Vagina (tissue), 2 donors: Measurements from ENCODE around the gene TNS3. TPM values are rescaled to one million over a fixed set of nuclear protein-coding genes. Genes with fewer than 3 reads are reported as not detected.

ENCODE experiments used
- DNase-seq, 2 donors: peaks; one replicate each; pipeline ENCODE4 v3.0.0-alpha.2; 2017; ENCODE audit errors: extremely low spot score in 2 of 2
- H3K27ac ChIP-seq: fragments of 200-600 bp; sonication (generic); one replicate; pipeline ENCODE4 v1.5.1; 2019
- H3K27me3 ChIP-seq: fragments of 200-600 bp; sonication (generic); one replicate; pipeline ENCODE4 v1.5.1; 2019
- H3K36me3 ChIP-seq, 2 donors: fragments of 200-600 bp; sonication (generic); one replicate each; pipeline ENCODE4 v1.5.1; 2017 to 2019
- H3K4me1 ChIP-seq: fragments of 200-600 bp; sonication (generic); one replicate; pipeline ENCODE4 v1.5.1; 2019
- H3K4me3 ChIP-seq, 2 donors: fragments of 200-600 bp; sonication (generic); 1 replicate in 1 of 2; 2 replicates in 1 of 2; pipeline ENCODE4 v1.5.1; 2016 to 2019
- H3K9me3 ChIP-seq: fragments of 200-600 bp; sonication (generic); one replicate; pipeline ENCODE4 v1.5.1; 2019
- POLR2A ChIP-seq, 2 donors: fragments of 450-650 bp; IDR thresholded peaks; one replicate each; pipeline ENCODE4 v1.6.1; 2017; ENCODE audit warnings: antibody characterized with exemption in 2 of 2, mild to moderate bottlenecking in 2 of 2, moderate library complexity in 2 of 2
- POLR2AphosphoS5 ChIP-seq, 2 donors: sonication (generic); formaldehyde crosslinking; IDR thresholded peaks; one replicate each; pipeline ENCODE4 v1.9.0; 2017; ENCODE audit warnings: antibody characterized with exemption in 2 of 2, mild to moderate bottlenecking in 2 of 2, low read depth in 1 of 2; ENCODE audit not compliant: insufficient read depth in 1 of 2
- intact Hi-C: fragments of 100-400 bp; cut with DNase I; formaldehyde crosslinking; loops from one replicate; pipeline ENCODE4 v1.15.1; 2023
- total RNA-seq: library from RNA; depleted of rRNA; stranded (reverse); fragments of >200 nt; gene quantifications from one replicate; pipeline ENCODE4 v1.2.3, GENCODE V29; 2016
- TF ChIP-seq, protein P1 (sequence below), 3 experiments: fragments of 450-650 bp in 2 of 3; fragments of 200-600 bp in 1 of 3; sonication (generic) in 1 of 3; IDR thresholded peaks; one replicate each; pipeline ENCODE4 v1.5.1; 2017 to 2019; ENCODE audit warnings: antibody characterized with exemption in 3 of 3, mild to moderate bottlenecking in 2 of 3, moderate library complexity in 2 of 3

The TNS3 gene
- total RNA-seq, 1 donor from 2014 or later = 36.8 TPM

DNA sequence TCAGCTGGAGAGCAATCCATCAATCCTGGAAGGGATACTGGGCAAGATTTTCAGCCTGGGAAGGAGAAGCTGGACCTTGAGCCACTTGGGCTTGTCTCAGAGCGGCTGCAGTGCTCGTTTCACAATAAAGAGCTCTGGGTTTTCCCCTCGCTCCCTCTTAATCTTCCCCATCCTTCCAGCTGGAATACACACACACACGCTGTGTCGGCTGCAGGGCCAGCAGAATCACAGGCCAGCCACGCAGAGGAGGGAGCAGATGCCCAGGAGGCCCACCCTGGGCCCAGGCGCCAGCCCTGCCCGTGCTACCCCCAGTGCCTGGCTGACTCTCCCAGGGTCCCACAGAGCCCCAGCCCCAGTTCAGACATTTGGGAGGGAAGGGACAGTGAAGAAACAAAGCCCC lies 255.1 kb downstream of the TNS3 start:
- no peak for TF ChIP-seq POLR2A (IDR thresholded peaks at IDR 0.05)
- TF ChIP-seq, protein P1, sequence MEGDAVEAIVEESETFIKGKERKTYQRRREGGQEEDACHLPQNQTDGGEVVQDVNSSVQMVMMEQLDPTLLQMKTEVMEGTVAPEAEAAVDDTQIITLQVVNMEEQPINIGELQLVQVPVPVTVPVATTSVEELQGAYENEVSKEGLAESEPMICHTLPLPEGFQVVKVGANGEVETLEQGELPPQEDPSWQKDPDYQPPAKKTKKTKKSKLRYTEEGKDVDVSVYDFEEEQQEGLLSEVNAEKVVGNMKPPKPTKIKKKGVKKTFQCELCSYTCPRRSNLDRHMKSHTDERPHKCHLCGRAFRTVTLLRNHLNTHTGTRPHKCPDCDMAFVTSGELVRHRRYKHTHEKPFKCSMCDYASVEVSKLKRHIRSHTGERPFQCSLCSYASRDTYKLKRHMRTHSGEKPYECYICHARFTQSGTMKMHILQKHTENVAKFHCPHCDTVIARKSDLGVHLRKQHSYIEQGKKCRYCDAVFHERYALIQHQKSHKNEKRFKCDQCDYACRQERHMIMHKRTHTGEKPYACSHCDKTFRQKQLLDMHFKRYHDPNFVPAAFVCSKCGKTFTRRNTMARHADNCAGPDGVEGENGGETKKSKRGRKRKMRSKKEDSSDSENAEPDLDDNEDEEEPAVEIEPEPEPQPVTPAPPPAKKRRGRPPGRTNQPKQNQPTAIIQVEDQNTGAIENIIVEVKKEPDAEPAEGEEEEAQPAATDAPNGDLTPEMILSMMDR (IDR thresholded peaks at IDR 0.05) = no peak
- peak in 1 of 2 donors; percentile 59 for TF ChIP-seq POLR2AphosphoS5 (IDR thresholded peaks at IDR 0.05; ENCODE audit: insufficient read depth in 1 of 2, low read depth in 1 of 2)
- DNase-seq = peak in 1 of 2 donors; percentile 88
- Histone ChIP-seq H3K4me1 (peaks cover 56% of the 10 kb centered on the region), H3K27me3 (no peaks in the 10 kb centered on the region), H3K27ac (peak overlapping the region; percentile 91), H3K9me3 (no peaks in the 10 kb centered on the region), H3K36me3 (no peaks in the 10 kb centered on the region), H3K4me3 (peak overlapping the region in 1 of 2 donors; percentile 2)
- intact Hi-C loops = no loop called here

GRCh38 chr7:47326220-47326619 lies 255.7 kb downstream of the TNS3 start:
- intact Hi-C loops = no loop called here
- Histone ChIP-seq H3K27ac (peak overlapping the region; percentile 91), H3K4me1 (peaks cover 53% of the 10 kb centered on the region), H3K36me3 (no peaks in the 10 kb centered on the region), H3K27me3 (no peaks in the 10 kb centered on the region), H3K4me3 (no peak overlapping the region), H3K9me3 (no peaks in the 10 kb centered on the region)
- no peak for DNase-seq
- TF ChIP-seq, protein P1 (IDR thresholded peaks at IDR 0.05) = no peak
- no peak for TF ChIP-seq POLR2A (IDR thresholded peaks at IDR 0.05)
- no peak for TF ChIP-seq POLR2AphosphoS5 (IDR thresholded peaks at IDR 0.05; ENCODE audit: insufficient read depth in 1 of 2, low read depth in 1 of 2)

DNA sequence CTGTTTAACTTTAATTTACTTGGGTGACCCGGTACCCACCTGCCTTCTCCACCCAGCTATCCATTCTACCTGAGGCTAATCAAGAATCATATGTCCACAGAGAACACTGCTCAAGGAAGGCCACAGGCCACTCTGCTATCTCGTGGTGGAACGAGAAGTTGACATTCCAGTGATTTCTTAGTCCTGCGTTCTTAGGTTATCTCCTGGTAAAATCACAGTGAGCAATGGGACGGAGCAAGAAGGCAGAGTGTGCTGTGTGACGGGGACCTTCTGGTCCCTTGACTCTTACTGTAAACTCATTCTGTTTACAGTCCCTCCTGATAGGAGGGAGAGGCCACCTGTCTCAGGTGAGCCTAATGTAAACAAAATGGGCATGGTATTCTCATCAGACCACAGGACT lies 256.6 kb downstream of the TNS3 start:
- TF ChIP-seq POLR2A (IDR thresholded peaks at IDR 0.05) (no peak), POLR2AphosphoS5 (IDR thresholded peaks at IDR 0.05; ENCODE audit: insufficient read depth in 1 of 2, low read depth in 1 of 2) (no peak)
- TF ChIP-seq, protein P1 (IDR thresholded peaks at IDR 0.05) = no peak
- no peaks in the 10 kb centered on the region for H3K9me3 ChIP-seq
- no peak overlapping the region for H3K4me3 ChIP-seq
- no peak for DNase-seq
- no peaks in the 10 kb centered on the region for H3K27me3 ChIP-seq
- peaks cover 47% of the 10 kb centered on the region for H3K4me1 ChIP-seq
- no peak overlapping the region for H3K27ac ChIP-seq
- H3K36me3 ChIP-seq = peaks cover 0 to 5% of the 10 kb centered on the region in 2 donors
- intact Hi-C loops = no loop called here

DNA sequence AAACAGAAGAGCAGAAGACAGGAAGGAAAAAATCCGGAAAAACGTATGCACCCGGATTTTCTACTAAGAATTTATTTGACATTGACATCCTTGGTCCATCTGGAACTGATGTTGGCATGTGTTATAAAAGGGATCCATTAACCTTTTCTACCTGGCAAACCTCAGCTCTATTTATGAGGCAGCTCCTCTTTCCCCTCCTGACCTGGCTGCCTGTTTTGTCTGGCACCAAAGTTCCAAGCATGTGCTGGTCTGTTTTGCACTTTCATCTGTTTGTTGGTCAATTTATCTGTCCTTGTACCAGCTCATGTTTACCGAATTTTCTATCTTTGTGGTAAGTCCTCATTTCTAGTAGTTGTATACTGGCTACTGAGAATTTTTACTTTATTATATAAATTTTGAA lies 258.0 kb downstream of the TNS3 start:
- no peaks in the 10 kb centered on the region for H3K9me3 ChIP-seq
- no peaks in the 10 kb centered on the region for H3K27me3 ChIP-seq
- peaks cover 0 to 5% of the 10 kb centered on the region in 2 donors for H3K36me3 ChIP-seq
- no peak for DNase-seq
- TF ChIP-seq, protein P1 (IDR thresholded peaks at IDR 0.05) = no peak
- TF ChIP-seq POLR2AphosphoS5 (IDR thresholded peaks at IDR 0.05; ENCODE audit: insufficient read depth in 1 of 2, low read depth in 1 of 2) (no peak), POLR2A (IDR thresholded peaks at IDR 0.05) (no peak)
- H3K4me3 ChIP-seq = no peak overlapping the region
- intact Hi-C loops = no loop called here
- H3K27ac ChIP-seq = no peak overlapping the region
- H3K4me1 ChIP-seq = peaks cover 33% of the 10 kb centered on the region

- Histone ChIP-seq H3K4me3 (no peak overlapping the region), H3K9me3 (no peaks in the 10 kb centered on the region), H3K4me1 (peaks cover 21% of the 10 kb centered on the region), H3K27ac (no peak overlapping the region), H3K27me3 (no peaks in the 10 kb centered on the region), H3K36me3 (peaks cover 0 to 5% of the 10 kb centered on the region in 2 donors)
- TF ChIP-seq POLR2A (IDR thresholded peaks at IDR 0.05) (no peak), POLR2AphosphoS5 (IDR thresholded peaks at IDR 0.05; ENCODE audit: insufficient read depth in 1 of 2, low read depth in 1 of 2) (no peak)
- TF ChIP-seq, protein P1 (IDR thresholded peaks at IDR 0.05) = no peak
- intact Hi-C loops = no loop called here
- peak in 1 of 2 donors; percentile 77 for DNase-seq
Observed at GRCh38 chr7:47322731-47323130, 259.2 kb downstream of the TNS3 start.
